Inflammatory macrophage treated with lipopolysaccharide for 4 hours (primary cell): ENCODE results near the gene CYP2C9.
A peak's percentile ranks its signal among the peaks of the same experiment; 100 is the strongest.
"Not testable (repeated sequence)": the region's sequence is repeated elsewhere in the genome, so short reads cannot be mapped to it uniquely, and the experiment has no call there.

Source experiments
- DNase-seq: peaks from one replicate; pipeline ENCODE4 v3.0.0-alpha.2; 2020

CYP2C9 gene

GRCh38 chr10:94938383-94938782 lies at the start of gene CYP2C9:
CYP2C9 (plus strand) TSS chr10:94938658; CDS start chr10:94938683, 25 bp downstream.
- no peak for DNase-seq

GRCh38 chr10:94889123-94889522 lies 49.3 kb upstream of the CYP2C9 start:
- DNase-seq: no peak

GRCh38 chr10:94890264-94891022 lies 48.0 kb upstream of the CYP2C9 start:
- DNase-seq: no peak

- DNase-seq: not testable (repeated sequence)
Measured at GRCh38 chr10:94898414-94898813, 40.0 kb upstream of the CYP2C9 start.

GRCh38 chr10:94902080-94902479 lies 36.4 kb upstream of the CYP2C9 start:
- DNase-seq: no peak

GRCh38 chr10:94902570-94902969 lies 35.9 kb upstream of the CYP2C9 start:
- DNase-seq: no peak

- not testable (repeated sequence) for DNase-seq
Measured at GRCh38 chr10:94904506-94905148, 33.8 kb upstream of the CYP2C9 start.

GRCh38 chr10:94916423-94916822 lies 22.0 kb upstream of the CYP2C9 start:
- DNase-seq: no peak

GRCh38 chr10:94936721-94937120 lies 1.7 kb upstream of the CYP2C9 start:
- DNase-seq: no peak

- not testable (repeated sequence) for DNase-seq
Measured at GRCh38 chr10:94943432-94944103, 5.1 kb downstream of the CYP2C9 start.

- DNase-seq: not testable (repeated sequence)
Measured at GRCh38 chr10:94946181-94946580, 7.7 kb downstream of the CYP2C9 start.

GRCh38 chr10:94963901-94964300 lies 25.4 kb downstream of the CYP2C9 start:
- DNase-seq: peak; percentile 10

GRCh38 chr10:94983555-94983954 lies 45.1 kb downstream of the CYP2C9 start:
- no peak for DNase-seq

- DNase-seq: no peak
Measured at GRCh38 chr10:94989192-94989591, 50.7 kb downstream of the CYP2C9 start.

- DNase-seq: no peak
Measured at GRCh38 chr10:94991243-94991888, 52.9 kb downstream of the CYP2C9 start.

- no peak for DNase-seq
Measured at GRCh38 chr10:94992811-94993210, 54.4 kb downstream of the CYP2C9 start.

- DNase-seq: no peak
Measured at GRCh38 chr10:94997741-94998174, 59.3 kb downstream of the CYP2C9 start.

GRCh38 chr10:95026461-95026860 lies 88.0 kb downstream of the CYP2C9 start:
- DNase-seq: no peak

- DNase-seq: no peak
Measured at GRCh38 chr10:95031656-95032055, 93.2 kb downstream of the CYP2C9 start.

- no peak for DNase-seq
Measured at GRCh38 chr10:95034401-95034800, 95.9 kb downstream of the CYP2C9 start.

GRCh38 chr10:95035332-95036295 lies 97.2 kb downstream of the CYP2C9 start:
- DNase-seq: no peak

- no peak for DNase-seq
Measured at GRCh38 chr10:95039281-95039680, 100.8 kb downstream of the CYP2C9 start.
